ENCODE measurements around the gene CDHR2. TPM values are rescaled to one million over a fixed set of nuclear protein-coding genes. Genes with fewer than 3 reads are reported as not detected.

The CDHR2 gene
- total RNA-seq, 4 donors from 2014 or later, result not detected

GRCh38 chr5:176529116-176529740, 19.9 kb upstream of the CDHR2 start:
- DNase-seq (ENCODE audit: low spot score), result no peak
- no peak for ATAC-seq (ENCODE audit: low FRiP score)
- TF ChIP-seq, protein P1, sequence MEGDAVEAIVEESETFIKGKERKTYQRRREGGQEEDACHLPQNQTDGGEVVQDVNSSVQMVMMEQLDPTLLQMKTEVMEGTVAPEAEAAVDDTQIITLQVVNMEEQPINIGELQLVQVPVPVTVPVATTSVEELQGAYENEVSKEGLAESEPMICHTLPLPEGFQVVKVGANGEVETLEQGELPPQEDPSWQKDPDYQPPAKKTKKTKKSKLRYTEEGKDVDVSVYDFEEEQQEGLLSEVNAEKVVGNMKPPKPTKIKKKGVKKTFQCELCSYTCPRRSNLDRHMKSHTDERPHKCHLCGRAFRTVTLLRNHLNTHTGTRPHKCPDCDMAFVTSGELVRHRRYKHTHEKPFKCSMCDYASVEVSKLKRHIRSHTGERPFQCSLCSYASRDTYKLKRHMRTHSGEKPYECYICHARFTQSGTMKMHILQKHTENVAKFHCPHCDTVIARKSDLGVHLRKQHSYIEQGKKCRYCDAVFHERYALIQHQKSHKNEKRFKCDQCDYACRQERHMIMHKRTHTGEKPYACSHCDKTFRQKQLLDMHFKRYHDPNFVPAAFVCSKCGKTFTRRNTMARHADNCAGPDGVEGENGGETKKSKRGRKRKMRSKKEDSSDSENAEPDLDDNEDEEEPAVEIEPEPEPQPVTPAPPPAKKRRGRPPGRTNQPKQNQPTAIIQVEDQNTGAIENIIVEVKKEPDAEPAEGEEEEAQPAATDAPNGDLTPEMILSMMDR (IDR thresholded peaks at IDR 0.05), result no peak

GRCh38 chr5:176529741-176530141, 19.4 kb upstream of the CDHR2 start:
- DNase-seq (ENCODE audit: low spot score) (no peak), ATAC-seq (ENCODE audit: low FRiP score) (no peak)
- TF ChIP-seq, protein P1 (IDR thresholded peaks at IDR 0.05), result no peak

- ATAC-seq (ENCODE audit: low FRiP score), result no peak
- TF ChIP-seq, protein P1 (IDR thresholded peaks at IDR 0.05), result no peak
- no peak for DNase-seq (ENCODE audit: low spot score)
These were observed 18.7 kb upstream of the CDHR2 start for GRCh38 chr5:176530393-176530982.

DNA sequence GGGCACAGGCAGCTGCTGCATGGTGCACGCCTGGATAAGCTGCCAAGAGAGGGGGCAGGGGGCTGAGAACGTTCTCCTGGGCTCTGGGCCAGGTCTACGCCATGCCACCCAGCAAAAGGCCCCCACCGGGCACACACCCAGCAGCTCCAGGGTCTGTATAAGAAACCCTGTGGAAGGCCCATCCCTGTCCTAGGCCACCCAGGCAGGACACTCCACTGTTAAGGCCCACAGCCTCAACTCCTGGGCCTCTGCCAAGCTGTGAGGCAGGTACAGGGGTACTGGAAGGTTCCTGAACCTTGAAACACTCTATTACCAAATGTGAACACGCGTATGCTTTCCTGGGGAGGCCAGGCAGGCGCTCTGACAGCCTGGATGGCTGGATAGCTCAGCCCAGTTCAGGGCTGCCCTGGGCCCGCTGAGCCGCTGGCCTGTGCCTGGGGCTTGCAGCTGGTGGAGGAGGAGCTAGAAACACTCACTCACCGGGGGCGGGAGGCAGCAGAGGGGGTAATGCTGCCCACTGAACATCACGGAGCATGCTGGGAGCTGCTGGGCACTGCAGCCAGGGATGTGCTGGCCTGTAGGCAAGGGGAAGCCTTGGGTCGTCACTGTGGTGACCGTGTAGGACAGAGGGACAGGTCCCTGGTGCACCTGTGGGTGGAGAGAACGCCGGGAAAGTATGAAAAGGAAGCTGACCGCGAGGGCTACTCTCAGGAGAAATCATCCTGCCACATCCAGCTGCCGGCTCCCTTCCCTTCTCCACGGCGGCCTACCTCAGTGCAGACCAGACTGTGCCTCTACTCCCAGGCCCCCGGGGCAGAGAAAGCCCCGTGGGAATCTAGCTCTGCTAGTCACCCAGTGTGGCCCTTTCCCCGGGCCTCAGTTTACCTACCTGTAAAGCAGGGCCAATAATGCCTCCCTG, 17.9 kb upstream of the CDHR2 start:
- no peak for DNase-seq (ENCODE audit: low spot score)
- TF ChIP-seq, protein P1 (IDR thresholded peaks at IDR 0.05), result no peak
- no peak for ATAC-seq (ENCODE audit: low FRiP score)

DNA sequence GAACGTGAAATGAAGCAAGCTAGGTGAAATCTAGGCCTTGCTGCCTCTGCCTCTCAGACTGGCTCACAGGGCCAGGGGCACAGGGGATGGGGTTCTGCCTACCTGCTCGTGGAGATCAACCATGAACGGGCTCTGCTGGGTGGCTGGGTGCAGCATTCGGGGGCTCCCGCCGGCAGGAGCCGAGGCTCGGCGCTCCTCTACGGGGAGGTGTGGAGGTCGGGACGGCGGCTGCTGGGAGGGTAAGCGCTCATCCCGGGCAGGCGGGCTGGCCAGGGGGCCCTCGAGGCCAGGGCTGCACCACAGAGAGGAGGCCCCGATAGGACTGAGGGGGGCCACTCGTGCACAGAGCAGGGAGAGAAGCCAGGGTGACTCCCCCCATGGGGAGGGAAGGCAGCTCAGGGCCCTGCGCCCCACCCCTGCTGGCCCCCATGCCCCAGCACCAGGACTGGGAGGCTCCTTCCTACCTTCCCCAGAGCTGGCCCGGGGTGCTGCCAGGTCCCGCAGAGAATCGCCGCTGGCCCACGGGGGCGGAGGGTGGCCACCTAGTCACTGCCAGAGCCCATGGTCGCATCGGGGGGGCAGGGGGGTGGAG, 17.1 kb upstream of the CDHR2 start:
- ATAC-seq (ENCODE audit: low FRiP score) (no peak), DNase-seq (ENCODE audit: low spot score) (no peak)
- TF ChIP-seq, protein P1 (IDR thresholded peaks at IDR 0.05), result no peak

DNA sequence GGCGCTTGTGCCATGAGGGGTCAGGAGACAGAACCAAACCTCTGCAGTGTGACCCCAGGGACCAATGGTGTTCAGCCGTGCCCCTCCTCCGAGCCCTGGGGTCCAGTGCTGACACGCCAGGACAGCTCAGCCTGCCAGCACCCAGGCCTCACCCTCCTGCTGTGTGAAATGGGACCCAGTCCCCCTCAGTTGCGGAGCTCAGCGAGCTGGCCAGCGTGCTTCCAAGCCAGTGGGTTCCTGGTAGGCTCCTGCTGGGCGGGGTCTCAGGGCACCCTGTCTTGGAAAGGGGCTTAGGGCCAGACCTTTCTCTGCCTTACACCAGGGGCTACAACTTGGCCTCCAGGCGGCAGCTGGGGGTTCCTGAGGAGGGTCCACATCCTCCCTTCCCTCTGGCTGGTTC, 16.3 kb upstream of the CDHR2 start:
- no peak for DNase-seq (ENCODE audit: low spot score)
- TF ChIP-seq, protein P1 (IDR thresholded peaks at IDR 0.05), result no peak
- ATAC-seq (ENCODE audit: low FRiP score), result no peak
